ENCODE measurements around the gene NUP205.

GRCh38 chr7:135575296-135575695 lies 17.6 kb downstream of the NUP205 start:
- no peak for TF ChIP-seq POLR2A (IDR thresholded peaks at IDR 0.05; ENCODE audit: low read depth, low read length)
- TF ChIP-seq TAF1 (IDR thresholded peaks at IDR 0.05; ENCODE audit: low read depth, low read length), result no peak
- TF ChIP-seq POLR2AphosphoS5 (IDR thresholded peaks at IDR 0.05; ENCODE audit: low read depth, low read length), result no peak
- TF ChIP-seq SPI1 (IDR thresholded peaks at IDR 0.05; ENCODE audit: low read depth, low read length), result peak; percentile 69

All from GM12891 (cell line).